Calu3 (cell line): ENCODE results near the gene GJA9. TPM values are rescaled to one million over a fixed set of nuclear protein-coding genes. Genes with fewer than 3 reads are reported as not detected.

Source experiments
- BruUV-seq: library from RNA; stranded (reverse); fragments of 400-500 nt; replicated peaks from 2 replicates; lab custom pipeline; 2021; lab: Mats Ljungman, UMichigan
- CTCF ChIA-PET: fragments of 300-600 bp; sonication (Branson Sonifier 250); formaldehyde crosslinking; loops from one replicate; lab custom pipeline; 2022; ENCODE audit warnings: antibody characterized with exemption; lab: Charles Lee
- DNase-seq: peaks from one replicate; pipeline ENCODE4 v3.0.0; 2022
- H3K27ac Mint-ChIP-seq: one replicate; pipeline ENCODE4 v1.8.0; 2022; ENCODE audit warnings: mixed read lengths; ENCODE audit not compliant: unreplicated experiment
- H3K27me3 Mint-ChIP-seq: one replicate; pipeline ENCODE4 v1.8.0; 2022; ENCODE audit warnings: mixed read lengths; ENCODE audit not compliant: unreplicated experiment
- H3K36me3 Mint-ChIP-seq: one replicate; pipeline ENCODE4 v1.8.0; 2022; ENCODE audit warnings: mild to moderate bottlenecking, moderate library complexity, mixed read lengths; ENCODE audit not compliant: insufficient read depth, unreplicated experiment
- H3K4me1 Mint-ChIP-seq: one replicate; pipeline ENCODE4 v1.8.0; 2022; ENCODE audit warnings: mild to moderate bottlenecking, low read depth, mixed read lengths; ENCODE audit not compliant: unreplicated experiment
- H3K4me3 Mint-ChIP-seq: one replicate; pipeline ENCODE4 v1.8.0; 2022; ENCODE audit warnings: mild to moderate bottlenecking, low read depth, moderate library complexity, mixed read lengths; ENCODE audit not compliant: unreplicated experiment
- H3K9me3 Mint-ChIP-seq: one replicate; pipeline ENCODE4 v1.8.0; 2022; ENCODE audit warnings: low read depth, mixed read lengths; ENCODE audit not compliant: unreplicated experiment
- intact Hi-C: fragments of 100-400 bp; cut with micrococcal nuclease; formaldehyde crosslinking; loops from one replicate; pipeline ENCODE4 v1.10.0; 2022; ENCODE audit not compliant: unreplicated experiment
- total RNA-seq: library from RNA; stranded (reverse); gene quantifications from 2 replicates; pipeline ENCODE4 v1.2.3, GENCODE V29; 2022
- TF ChIP-seq, protein P1 (sequence below): fragments of 200-600 bp; IDR thresholded peaks from one replicate; pipeline ENCODE4 v1.8.0; 2022; ENCODE audit warnings: antibody characterized with exemption; ENCODE audit not compliant: unreplicated experiment

GJA9 gene
- total RNA-seq, 1 experiment from 2014 or later = not detected

DNA sequence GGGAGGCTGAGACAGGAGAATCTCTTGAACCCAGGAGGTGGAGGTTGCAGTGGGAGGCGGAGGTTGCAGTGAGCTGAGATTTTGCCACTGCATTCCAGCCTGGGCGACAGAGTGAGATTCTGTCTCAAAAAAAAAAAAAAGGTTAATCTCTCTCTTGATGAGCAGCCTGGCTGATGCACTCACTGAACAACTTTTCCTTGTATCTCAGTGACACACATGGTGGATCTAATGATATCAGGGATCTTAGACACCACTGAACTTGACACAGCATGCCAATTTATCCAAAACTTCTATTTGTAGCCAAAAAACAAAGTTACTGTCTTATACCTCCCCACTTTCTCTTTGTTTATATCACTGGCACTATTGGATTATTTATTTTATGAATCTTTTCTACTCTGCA lies 44.0 kb upstream of the GJA9 start:
- no peak overlapping the region for H3K4me3 Mint-ChIP-seq
- CTCF ChIA-PET = no interaction called here
- H3K9me3 Mint-ChIP-seq = no peaks in the 10 kb centered on the region
- no peaks in the 10 kb centered on the region for H3K36me3 Mint-ChIP-seq
- BruUV-seq = no TSS peak
- DNase-seq = no peak
- TF ChIP-seq, protein P1, sequence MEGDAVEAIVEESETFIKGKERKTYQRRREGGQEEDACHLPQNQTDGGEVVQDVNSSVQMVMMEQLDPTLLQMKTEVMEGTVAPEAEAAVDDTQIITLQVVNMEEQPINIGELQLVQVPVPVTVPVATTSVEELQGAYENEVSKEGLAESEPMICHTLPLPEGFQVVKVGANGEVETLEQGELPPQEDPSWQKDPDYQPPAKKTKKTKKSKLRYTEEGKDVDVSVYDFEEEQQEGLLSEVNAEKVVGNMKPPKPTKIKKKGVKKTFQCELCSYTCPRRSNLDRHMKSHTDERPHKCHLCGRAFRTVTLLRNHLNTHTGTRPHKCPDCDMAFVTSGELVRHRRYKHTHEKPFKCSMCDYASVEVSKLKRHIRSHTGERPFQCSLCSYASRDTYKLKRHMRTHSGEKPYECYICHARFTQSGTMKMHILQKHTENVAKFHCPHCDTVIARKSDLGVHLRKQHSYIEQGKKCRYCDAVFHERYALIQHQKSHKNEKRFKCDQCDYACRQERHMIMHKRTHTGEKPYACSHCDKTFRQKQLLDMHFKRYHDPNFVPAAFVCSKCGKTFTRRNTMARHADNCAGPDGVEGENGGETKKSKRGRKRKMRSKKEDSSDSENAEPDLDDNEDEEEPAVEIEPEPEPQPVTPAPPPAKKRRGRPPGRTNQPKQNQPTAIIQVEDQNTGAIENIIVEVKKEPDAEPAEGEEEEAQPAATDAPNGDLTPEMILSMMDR = no peak
- intact Hi-C loops = no loop called here
- no peaks in the 10 kb centered on the region for H3K27me3 Mint-ChIP-seq
- H3K4me1 Mint-ChIP-seq = no peaks in the 10 kb centered on the region
- no peak overlapping the region for H3K27ac Mint-ChIP-seq

DNA sequence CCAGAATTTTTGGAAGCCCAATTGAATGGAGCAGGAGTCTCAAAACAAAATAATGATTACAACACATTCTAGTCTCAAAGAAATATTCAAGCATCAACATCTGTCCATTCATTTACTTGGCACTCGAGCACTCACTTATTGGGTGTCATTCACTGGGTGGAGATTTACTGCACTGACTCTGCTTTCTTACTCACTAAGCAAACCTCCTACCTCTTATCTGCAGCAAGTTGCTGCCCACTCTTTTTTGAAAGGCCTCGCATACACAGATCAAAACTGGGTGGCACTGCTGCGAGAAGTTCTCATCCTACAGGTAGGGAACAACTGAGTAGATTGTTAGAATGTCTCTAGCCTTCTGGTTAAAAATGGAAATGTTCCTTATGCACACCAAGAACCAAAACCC lies 42.2 kb upstream of the GJA9 start:
- intact Hi-C loops = no loop called here
- H3K27me3 Mint-ChIP-seq = no peaks in the 10 kb centered on the region

GRCh38 chr1:38919130-38919529 lies 37.7 kb upstream of the GJA9 start:
- BruUV-seq = no TSS peak
- no peaks in the 10 kb centered on the region for H3K36me3 Mint-ChIP-seq
- no peaks in the 10 kb centered on the region for H3K9me3 Mint-ChIP-seq
- no peaks in the 10 kb centered on the region for H3K27me3 Mint-ChIP-seq
- CTCF ChIA-PET = interaction anchor here (0.6 kb wide), 2 partner anchors 116 to 200 kb away, joined by 4 to 5 read pairs; no protein-coding TSS in a partner anchor
- no peak overlapping the region for H3K27ac Mint-ChIP-seq
- TF ChIP-seq, protein P1 = no peak
- intact Hi-C loops = no loop called here
- H3K4me1 Mint-ChIP-seq = no peaks in the 10 kb centered on the region
- H3K4me3 Mint-ChIP-seq = no peak overlapping the region
- DNase-seq = no peak

More for the DNA sequence above, 42.2 kb upstream of the GJA9 start:
- CTCF ChIA-PET = no interaction called here
- H3K4me3 Mint-ChIP-seq = no peak overlapping the region
- TF ChIP-seq, protein P1 = no peak
- no peak overlapping the region for H3K27ac Mint-ChIP-seq
- no peaks in the 10 kb centered on the region for H3K36me3 Mint-ChIP-seq
- H3K4me1 Mint-ChIP-seq = no peaks in the 10 kb centered on the region
- BruUV-seq = no TSS peak
- DNase-seq = no peak
- H3K9me3 Mint-ChIP-seq = no peaks in the 10 kb centered on the region

- H3K4me3 Mint-ChIP-seq = no peak overlapping the region
- no peak for DNase-seq
- intact Hi-C loops = no loop called here
- no peak overlapping the region for H3K27ac Mint-ChIP-seq
- BruUV-seq = no TSS peak
- no peaks in the 10 kb centered on the region for H3K9me3 Mint-ChIP-seq
- no peaks in the 10 kb centered on the region for H3K4me1 Mint-ChIP-seq
- H3K36me3 Mint-ChIP-seq = no peaks in the 10 kb centered on the region
- H3K27me3 Mint-ChIP-seq = no peaks in the 10 kb centered on the region
- CTCF ChIA-PET = interaction anchor here (0.6 kb wide), 2 partner anchors 117 to 201 kb away, joined by 4 to 5 read pairs; no protein-coding TSS in a partner anchor
- TF ChIP-seq, protein P1 = no peak
These were observed 37.2 kb upstream of the GJA9 start for GRCh38 chr1:38918568-38918967.
